Measurements from ENCODE around the gene STAT5B. TPM values are rescaled to one million over a fixed set of nuclear protein-coding genes. Genes with fewer than 3 reads are reported as not detected.

The STAT5B gene
- total and polyA plus RNA-seq, 2 of the 13 experiments (the other 11 are each of a cell fraction or from before 2014, with no cell fraction given) = 21.0 to 42.8 TPM

GRCh38 chr17:42248351-42249179 lies 27.6 kb downstream of the STAT5B start (continued):
- TF ChIP-seq GATAD1 (CRISPR knock-in tag; IDR thresholded peaks at IDR 0.05) (peak; percentile 79), ZNF354B (CRISPR knock-in tag; IDR thresholded peaks at IDR 0.05) (no peak), SNAPC5 (CRISPR knock-in tag; IDR thresholded peaks at IDR 0.05; ENCODE audit: borderline replicate concordance) (no peak), ATF7 (IDR thresholded peaks at IDR 0.05) (no peak), ATF7 (CRISPR knock-in tag; IDR thresholded peaks at IDR 0.05) (no peak), CCDC6 (CRISPR knock-in tag; IDR thresholded peaks at IDR 0.05) (no peak), ZNF34 (CRISPR knock-in tag; IDR thresholded peaks at IDR 0.05; ENCODE audit: borderline replicate concordance) (no peak), ZNF598 (CRISPR knock-in tag; IDR thresholded peaks at IDR 0.05; ENCODE audit: borderline replicate concordance) (no peak), HDAC6 (IDR thresholded peaks at IDR 0.05; ENCODE audit: low read depth, low read length) (no peak), AHDC1 (CRISPR knock-in tag; IDR thresholded peaks at IDR 0.05; ENCODE audit: borderline replicate concordance) (peak; percentile 77), TCF12 (IDR thresholded peaks at IDR 0.05) (no peak), TCF12 (CRISPR knock-in tag; IDR thresholded peaks at IDR 0.05) (no peak), YY1 (IDR thresholded peaks at IDR 0.05; ENCODE audit: insufficient read depth, insufficient replicate concordance, low read depth, low read length) (peak; percentile 16), FOXJ3 (CRISPR knock-in tag; IDR thresholded peaks at IDR 0.05; ENCODE audit: borderline replicate concordance) (no peak; the same call in 1 of the 2 replicates), MLXIP (CRISPR knock-in tag; IDR thresholded peaks at IDR 0.05; ENCODE audit: borderline replicate concordance) (no peak), ZFP37 (CRISPR knock-in tag; IDR thresholded peaks at IDR 0.05; ENCODE audit: borderline replicate concordance) (peak; percentile 34; the same call in 1 of the 2 replicates), TAF15 (IDR thresholded peaks at IDR 0.05; ENCODE audit: low read depth, low read length, poor library complexity, severe bottlenecking) (no peak), JARID2 (CRISPR knock-in tag; IDR thresholded peaks at IDR 0.05; ENCODE audit: insufficient replicate concordance) (no peak), STAG1 (CRISPR knock-in tag; IDR thresholded peaks at IDR 0.05) (no peak), REL (CRISPR knock-in tag; conservative IDR thresholded peaks at IDR 0.05) (no peak), KAT8 (CRISPR knock-in tag; IDR thresholded peaks at IDR 0.05) (peak; percentile 96), KMT2B (CRISPR knock-in tag; IDR thresholded peaks at IDR 0.05) (peak; percentile 89)
